Right lobe of liver (tissue), 6 donors: ENCODE measurements around the gene PPP1CA. TPM values are rescaled to one million over a fixed set of nuclear protein-coding genes. Genes with fewer than 3 reads are reported as not detected.

ENCODE experiments used
- ATAC-seq, 4 donors: fragments of 200-7000 bp; cut with Tn5 transposase; one replicate each; pipeline ENCODE4 v1.9.1; 2020; ENCODE audit warnings: mild to moderate bottlenecking in 4 of 4, moderate library complexity in 4 of 4
- DNase-seq, 3 donors: peaks; one replicate each; pipeline ENCODE4 v3.0.0-alpha.2; 2020
- H3K27ac ChIP-seq, 3 donors: fragments of 200-600 bp; one replicate each; pipeline ENCODE4 v1.8.0; 2022
- H3K27me3 ChIP-seq, 2 donors: fragments of 200-600 bp; one replicate each; pipeline ENCODE4 v1.8.0; 2022
- H3K36me3 ChIP-seq, 4 donors: fragments of 200-600 bp; sonication (generic) in 1 of 4; one replicate each; pipeline versions ENCODE4 v1.5.1 to v1.8.0; 2017 to 2022; ENCODE audit warnings: control low read depth in 1 of 4
- H3K4me1 ChIP-seq, 4 donors: fragments of 200-600 bp; sonication (generic) in 1 of 4; one replicate each; pipeline versions ENCODE4 v1.5.1 to v1.8.0; 2017 to 2022; ENCODE audit warnings: control low read depth in 1 of 4
- H3K4me3 ChIP-seq, 3 donors: fragments of 200-600 bp; one replicate each; pipeline ENCODE4 v1.8.0; 2022
- H3K9me3 ChIP-seq, 4 donors: fragments of 200-600 bp; sonication (generic) in 1 of 4; one replicate each; pipeline versions ENCODE4 v1.5.1 to v1.8.0; 2017 to 2022; ENCODE audit warnings: control low read depth in 1 of 4
- CTCF ChIP-seq, 4 donors: fragments of 200-600 bp in 3 of 4; fragments of 450-650 bp in 1 of 4; IDR thresholded peaks; one replicate each; pipeline versions ENCODE4 v1.5.1 to v1.8.0; 2016 to 2022; ENCODE audit warnings: antibody characterized with exemption in 4 of 4, mild to moderate bottlenecking in 2 of 4
- POLR2A ChIP-seq: fragments of 450-650 bp; IDR thresholded peaks from one replicate; pipeline ENCODE4 v1.6.1; 2017; ENCODE audit warnings: antibody characterized with exemption, mild to moderate bottlenecking
- WGBS: methylation state at CpG from one replicate; pipeline ENCODE4 v1.1.6; 2018; ENCODE audit warnings: low coverage, low lambda C conversion rate; ENCODE audit not compliant: insufficient coverage; ENCODE audit errors: missing lambda C conversion rate; 5-methylcytosine and 5-hydroxymethylcytosine counted together
- intact Hi-C, 2 donors: fragments of 100-400 bp; cut with DNase I; formaldehyde crosslinking; loops; one replicate each; pipeline versions ENCODE4 v1.11.2 to v1.14.1; 2022
- total RNA-seq, 6 experiments: library from RNA; depleted of rRNA in 2 of 6; stranded (reverse); fragments of >200 nt in 2 of 6; fragmentation: NEBNext Ultra II Directional in 3 of 6; extraction: Animal tissue kit (Norgen Biotek cat#: 25700) in 3 of 6; gene quantifications; one replicate each; pipeline versions ENCODE4 v1.1.0 to v1.2.4, GENCODE V29; 2016 to 2023
- donor health status: DM: no; HTN: yes; CAD: no.
- donor health status: DM: no; HTN: no; CAD: no.
- donor health status: DM: no; HTN: no; CAD: no.
- donor health status: DM: no; HTN: yes; CAD: no.
- donor health status: DM: no; HTN: yes; CAD: no.

Gene PPP1CA
- total RNA-seq, 6 experiments from 2014 or later = 64.2 to 102 (median 71.1) TPM

DNA sequence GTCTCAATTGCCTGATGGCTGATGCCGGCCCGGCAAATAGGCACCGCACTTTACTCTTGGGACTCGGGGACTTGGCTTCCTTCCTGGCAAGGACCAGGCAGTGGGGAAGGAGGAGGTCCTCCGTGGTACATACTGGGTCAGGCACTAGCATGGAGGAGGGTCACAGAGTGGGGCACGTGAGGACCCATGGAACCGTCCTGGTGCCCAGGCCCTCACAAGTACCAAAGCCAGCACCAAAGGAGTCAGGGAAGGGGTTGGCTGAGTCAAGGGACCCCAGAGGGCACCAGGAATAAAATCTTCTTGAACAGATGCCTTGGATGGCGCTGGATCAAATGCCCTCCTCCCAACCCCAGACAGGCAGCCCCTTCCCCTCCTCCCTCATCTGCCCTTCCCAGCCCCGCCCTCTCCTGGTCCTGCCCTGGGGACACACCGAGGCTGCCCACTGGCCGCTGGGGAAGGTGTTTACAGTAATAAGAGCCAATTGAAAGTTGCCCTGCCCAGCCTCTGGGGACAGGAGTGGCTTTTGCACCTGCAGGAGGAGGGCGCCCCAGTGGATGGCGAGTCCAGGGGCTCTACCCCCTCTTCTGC lies 8.2 kb upstream of the PPP1CA start:
- DNase-seq (no peak), ATAC-seq (peak; percentile 4 to 26 (median 11))
- no peaks in the 10 kb centered on the region for H3K36me3 ChIP-seq
- 25% methylated on average over 2 of the region's 13 CpGs for WGBS
- no peak overlapping the region for H3K27ac ChIP-seq
- H3K27me3 ChIP-seq = no peaks in the 10 kb centered on the region
- no peaks in the 10 kb centered on the region for H3K9me3 ChIP-seq
- no peak for TF ChIP-seq CTCF (IDR thresholded peaks at IDR 0.05)
- H3K4me3 ChIP-seq = no peak overlapping the region
- H3K4me1 ChIP-seq = no peaks in the 10 kb centered on the region
- intact Hi-C loops = no loop called here

DNA sequence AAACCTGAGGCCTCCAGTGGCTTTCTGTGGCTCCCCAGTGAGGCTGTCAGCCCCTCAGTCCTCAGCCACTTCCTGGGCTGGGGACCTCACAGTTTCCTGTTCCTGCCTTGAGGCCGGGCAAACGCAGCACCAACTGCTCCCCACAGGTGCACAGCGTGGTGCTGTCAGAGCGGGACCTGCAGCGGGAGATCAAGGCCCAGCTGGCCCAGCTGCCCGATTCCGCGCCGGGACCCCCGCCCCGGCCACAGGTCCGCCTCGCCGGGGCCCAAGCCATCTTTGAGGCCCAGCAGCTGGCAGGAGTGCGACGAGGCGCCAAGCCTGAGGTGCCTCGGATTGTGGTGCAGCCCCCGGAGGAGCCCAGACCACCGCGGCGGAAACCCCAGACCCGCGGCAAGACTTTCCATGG lies 7.6 kb upstream of the PPP1CA start:
- Histone ChIP-seq H3K4me3 (no peak overlapping the region), H3K9me3 (no peaks in the 10 kb centered on the region), H3K27ac (no peak overlapping the region), H3K36me3 (no peaks in the 10 kb centered on the region), H3K4me1 (no peaks in the 10 kb centered on the region), H3K27me3 (no peaks in the 10 kb centered on the region)
- TF ChIP-seq CTCF (IDR thresholded peaks at IDR 0.05) (no peak), POLR2A (no peak)
- intact Hi-C loops = no loop called here
- 10% methylated on average over 2 of the region's 24 CpGs for WGBS
- peak in 3 of 4 donors; percentile 5 to 34 (median 22) for ATAC-seq
- no peak for DNase-seq

GRCh38 chr11:67408437-67409200 lies 7.0 kb upstream of the PPP1CA start:
- no peak for ATAC-seq
- Histone ChIP-seq H3K4me1 (no peaks in the 10 kb centered on the region), H3K4me3 (no peak overlapping the region), H3K27ac (no peak overlapping the region), H3K9me3 (no peaks in the 10 kb centered on the region), H3K36me3 (no peaks in the 10 kb centered on the region), H3K27me3 (no peaks in the 10 kb centered on the region)
- WGBS = 80% methylated on average over 3 of the region's 18 CpGs
- intact Hi-C loops = no loop called here
- no peak for TF ChIP-seq POLR2A
- TF ChIP-seq CTCF (IDR thresholded peaks at IDR 0.05) = no peak
- DNase-seq = no peak

DNA sequence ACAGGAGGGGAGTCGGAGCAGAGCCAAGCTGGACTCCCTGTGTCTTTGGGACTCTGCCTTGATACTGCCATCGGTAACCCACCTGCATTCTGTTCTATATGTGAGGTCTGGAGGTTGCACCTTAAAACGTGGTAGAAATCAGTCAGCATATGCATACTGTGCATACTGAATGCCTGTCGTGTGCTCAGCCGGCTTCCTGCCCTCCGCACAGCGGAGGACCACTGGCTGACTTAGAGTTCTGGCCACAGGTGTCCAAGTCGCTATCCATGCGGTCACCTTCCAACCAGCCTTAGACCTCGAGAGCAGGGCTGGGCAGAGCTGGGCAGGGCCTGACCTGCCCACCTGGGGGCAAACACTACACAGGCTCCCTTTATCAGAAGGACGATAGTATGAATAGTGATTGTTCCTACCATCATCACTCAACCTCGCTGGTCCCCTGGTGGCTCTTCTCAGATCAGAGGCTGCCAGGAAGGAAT lies 6.1 kb upstream of the PPP1CA start:
- Histone ChIP-seq H3K9me3 (no peaks in the 10 kb centered on the region), H3K4me1 (peaks cover 0 to 3% (median 0%) of the 10 kb centered on the region in 4 donors), H3K27me3 (no peaks in the 10 kb centered on the region), H3K27ac (no peak overlapping the region), H3K36me3 (no peaks in the 10 kb centered on the region), H3K4me3 (no peak overlapping the region)
- no peak for DNase-seq
- intact Hi-C loops = no loop called here
- TF ChIP-seq POLR2A (no peak), CTCF (IDR thresholded peaks at IDR 0.05) (no peak)
- WGBS = 50% methylated on average over 1 of the region's 12 CpGs
- no peak for ATAC-seq
